ENCODE results near the gene CDH2.

Gene CDH2

DNA sequence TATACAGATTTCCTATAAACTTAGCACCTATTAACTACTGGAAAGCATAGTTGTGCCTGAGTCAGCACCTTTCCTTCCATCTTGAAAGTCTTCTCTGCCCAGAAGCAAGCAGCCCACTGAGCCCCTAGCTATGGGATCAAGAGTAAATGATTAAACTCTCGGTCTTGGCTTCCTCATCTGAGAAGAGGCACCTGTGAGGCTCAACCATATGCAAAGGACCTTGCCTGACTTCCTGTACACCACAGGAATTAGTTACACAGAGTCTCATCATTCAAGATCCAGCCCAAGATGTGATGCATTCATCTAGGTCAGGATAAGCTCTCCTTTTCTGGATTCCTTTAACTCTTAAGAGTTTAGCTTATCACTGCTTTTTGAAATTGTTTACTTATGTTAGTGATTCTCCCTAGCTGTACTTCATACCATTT, 96.0 kb downstream of the CDH2 start:
- Histone ChIP-seq H3K27me3 (ENCODE audit: control insufficient read depth, insufficient read depth, low read length) (no peaks in the 10 kb centered on the region), H3K79me2 (peaks cover 28% of the 10 kb centered on the region), H3K9me3 (ENCODE audit: control insufficient read depth, low read length) (no peaks in the 10 kb centered on the region), H3K27ac (no peak overlapping the region), H2AFZ (no peak overlapping the region), H3K9ac (no peak overlapping the region), H3K4me3 (ENCODE audit: low read depth, low read length) (no peak overlapping the region), H3K4me1 (peaks cover 5% of the 10 kb centered on the region), H3K36me3 (ENCODE audit: control insufficient read depth, insufficient read depth, low read length) (no peaks in the 10 kb centered on the region), H3K4me2 (ENCODE audit: low read length) (no peak overlapping the region)
- TF ChIP-seq, protein P1, sequence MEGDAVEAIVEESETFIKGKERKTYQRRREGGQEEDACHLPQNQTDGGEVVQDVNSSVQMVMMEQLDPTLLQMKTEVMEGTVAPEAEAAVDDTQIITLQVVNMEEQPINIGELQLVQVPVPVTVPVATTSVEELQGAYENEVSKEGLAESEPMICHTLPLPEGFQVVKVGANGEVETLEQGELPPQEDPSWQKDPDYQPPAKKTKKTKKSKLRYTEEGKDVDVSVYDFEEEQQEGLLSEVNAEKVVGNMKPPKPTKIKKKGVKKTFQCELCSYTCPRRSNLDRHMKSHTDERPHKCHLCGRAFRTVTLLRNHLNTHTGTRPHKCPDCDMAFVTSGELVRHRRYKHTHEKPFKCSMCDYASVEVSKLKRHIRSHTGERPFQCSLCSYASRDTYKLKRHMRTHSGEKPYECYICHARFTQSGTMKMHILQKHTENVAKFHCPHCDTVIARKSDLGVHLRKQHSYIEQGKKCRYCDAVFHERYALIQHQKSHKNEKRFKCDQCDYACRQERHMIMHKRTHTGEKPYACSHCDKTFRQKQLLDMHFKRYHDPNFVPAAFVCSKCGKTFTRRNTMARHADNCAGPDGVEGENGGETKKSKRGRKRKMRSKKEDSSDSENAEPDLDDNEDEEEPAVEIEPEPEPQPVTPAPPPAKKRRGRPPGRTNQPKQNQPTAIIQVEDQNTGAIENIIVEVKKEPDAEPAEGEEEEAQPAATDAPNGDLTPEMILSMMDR (IDR thresholded peaks at IDR 0.05), result no peak

DNA sequence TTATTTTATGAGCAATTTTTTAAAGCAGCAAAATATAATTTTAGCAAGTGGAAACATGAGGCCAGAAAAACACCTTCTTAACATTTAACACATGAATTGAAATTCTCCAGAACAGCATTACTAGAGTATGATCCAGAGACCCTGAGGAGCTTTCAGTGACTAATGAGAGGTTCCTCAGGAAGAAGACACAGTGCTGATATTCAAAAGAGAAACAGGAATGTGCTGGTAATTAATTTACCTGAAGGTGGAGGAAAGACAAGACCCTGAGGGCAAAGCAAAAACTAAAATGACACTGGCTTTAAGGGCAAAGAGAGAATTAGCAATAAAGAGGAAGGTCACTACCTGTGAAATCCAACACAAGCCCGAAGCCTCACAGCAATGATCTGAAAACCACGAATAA, 97.0 kb downstream of the CDH2 start:
- peaks cover 28% of the 10 kb centered on the region for H3K79me2 ChIP-seq
- no peak overlapping the region for H3K4me2 ChIP-seq (ENCODE audit: low read length)
- TF ChIP-seq, protein P1 (IDR thresholded peaks at IDR 0.05), result no peak
- H3K27ac ChIP-seq, result no peak overlapping the region
- peaks cover 8% of the 10 kb centered on the region for H3K4me1 ChIP-seq
- H3K9ac ChIP-seq, result no peak overlapping the region
- H2AFZ ChIP-seq, result no peak overlapping the region
- no peaks in the 10 kb centered on the region for H3K36me3 ChIP-seq (ENCODE audit: control insufficient read depth, insufficient read depth, low read length)
- H3K4me3 ChIP-seq (ENCODE audit: low read depth, low read length), result no peak overlapping the region
- no peaks in the 10 kb centered on the region for H3K27me3 ChIP-seq (ENCODE audit: control insufficient read depth, insufficient read depth, low read length)
- no peaks in the 10 kb centered on the region for H3K9me3 ChIP-seq (ENCODE audit: control insufficient read depth, low read length)

DNA sequence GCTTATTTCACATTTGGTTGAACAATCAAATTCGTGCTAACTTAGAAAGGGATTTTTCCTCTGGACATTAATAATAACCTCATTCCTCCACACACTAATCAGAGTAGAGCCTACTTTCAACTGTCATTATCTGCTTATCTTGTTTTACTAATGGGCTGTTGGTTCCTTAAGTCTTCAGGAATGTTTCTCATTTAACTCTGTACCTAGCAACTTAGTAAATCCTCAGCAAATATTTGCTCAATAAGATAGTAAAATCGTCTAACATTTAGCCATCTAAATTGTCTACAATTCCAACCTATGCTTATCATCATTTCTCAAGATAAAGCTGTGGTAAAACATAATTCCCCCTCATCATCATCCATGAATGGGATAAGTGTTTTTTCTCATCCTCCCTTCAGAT, 98.1 kb downstream of the CDH2 start:
- no peak overlapping the region for H3K4me3 ChIP-seq (ENCODE audit: low read depth, low read length)
- H3K4me1 ChIP-seq, result peaks cover 8% of the 10 kb centered on the region

DNA sequence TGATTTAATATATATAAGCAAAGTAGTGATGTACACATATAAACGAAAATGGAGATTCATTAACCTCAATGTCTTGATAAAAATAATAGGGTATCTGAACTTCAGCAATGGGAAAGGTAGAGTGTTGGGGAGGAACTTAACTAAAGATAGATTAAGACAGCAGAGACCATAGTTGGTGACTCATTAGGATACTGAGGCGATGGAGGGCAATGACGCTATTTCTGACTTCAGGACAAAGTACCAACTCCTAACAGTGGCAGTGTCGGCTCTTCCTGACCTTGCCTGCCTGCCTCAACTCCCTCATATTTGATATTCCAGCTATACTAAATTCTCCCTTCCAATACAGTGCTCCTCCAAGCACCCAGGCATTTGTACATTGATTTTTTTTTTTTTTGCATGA, 98.6 kb downstream of the CDH2 start:
- no peak overlapping the region for H3K4me3 ChIP-seq (ENCODE audit: low read depth, low read length)
- H3K79me2 ChIP-seq, result peaks cover 22% of the 10 kb centered on the region
- H3K4me1 ChIP-seq, result peaks cover 13% of the 10 kb centered on the region
- no peak overlapping the region for H3K9ac ChIP-seq
- no peaks in the 10 kb centered on the region for H3K9me3 ChIP-seq (ENCODE audit: control insufficient read depth, low read length)
- no peak overlapping the region for H3K27ac ChIP-seq
- TF ChIP-seq, protein P1 (IDR thresholded peaks at IDR 0.05), result no peak
- no peak overlapping the region for H2AFZ ChIP-seq
- no peak overlapping the region for H3K4me2 ChIP-seq (ENCODE audit: low read length)
- no peaks in the 10 kb centered on the region for H3K36me3 ChIP-seq (ENCODE audit: control insufficient read depth, insufficient read depth, low read length)
- no peaks in the 10 kb centered on the region for H3K27me3 ChIP-seq (ENCODE audit: control insufficient read depth, insufficient read depth, low read length)

More for the DNA sequence above, 98.1 kb downstream of the CDH2 start:
- TF ChIP-seq, protein P1 (IDR thresholded peaks at IDR 0.05), result no peak
- Histone ChIP-seq H3K9ac (no peak overlapping the region), H3K9me3 (ENCODE audit: control insufficient read depth, low read length) (no peaks in the 10 kb centered on the region), H3K4me2 (ENCODE audit: low read length) (no peak overlapping the region), H2AFZ (no peak overlapping the region), H3K27me3 (ENCODE audit: control insufficient read depth, insufficient read depth, low read length) (no peaks in the 10 kb centered on the region), H3K36me3 (ENCODE audit: control insufficient read depth, insufficient read depth, low read length) (no peaks in the 10 kb centered on the region), H3K27ac (no peak overlapping the region), H3K79me2 (peaks cover 22% of the 10 kb centered on the region)

DNA sequence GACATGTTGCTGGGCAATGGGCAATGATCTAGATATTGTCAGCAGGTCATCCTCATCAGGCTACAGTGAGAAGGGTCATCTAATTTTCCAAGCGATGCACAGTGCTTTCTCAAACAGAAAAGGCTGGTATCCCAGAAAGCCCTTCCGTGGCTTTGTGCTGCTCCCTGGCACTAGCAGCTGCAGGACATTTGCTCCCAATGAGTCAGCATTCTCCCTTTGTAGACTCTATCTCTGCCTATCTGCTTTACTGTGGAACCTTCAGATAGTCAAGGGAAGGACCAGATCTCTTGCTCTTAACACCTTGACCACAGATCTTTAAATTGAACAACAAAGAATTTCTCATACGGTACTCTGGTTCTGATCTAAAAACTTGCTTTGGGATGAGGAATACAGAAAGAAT, 101.4 kb downstream of the CDH2 start:
- no peaks in the 10 kb centered on the region for H3K9me3 ChIP-seq (ENCODE audit: control insufficient read depth, low read length)
- H3K4me2 ChIP-seq (ENCODE audit: low read length), result no peak overlapping the region
- H3K4me3 ChIP-seq (ENCODE audit: low read depth, low read length), result no peak overlapping the region
- H3K27me3 ChIP-seq (ENCODE audit: control insufficient read depth, insufficient read depth, low read length), result no peaks in the 10 kb centered on the region
- TF ChIP-seq, protein P1 (IDR thresholded peaks at IDR 0.05), result no peak
- no peak overlapping the region for H3K27ac ChIP-seq
- peaks cover 26% of the 10 kb centered on the region for H3K4me1 ChIP-seq
- H2AFZ ChIP-seq, result no peak overlapping the region
- H3K36me3 ChIP-seq (ENCODE audit: control insufficient read depth, insufficient read depth, low read length), result no peaks in the 10 kb centered on the region
- no peak overlapping the region for H3K9ac ChIP-seq
- H3K79me2 ChIP-seq, result peaks cover 2% of the 10 kb centered on the region

Data from parathyroid adenoma (tissue), 2 donors.